K562 (cell line): ENCODE measurements around the gene POU2AF1.

Experiments
- MXI1 ChIP-seq: IDR thresholded peaks from 2 replicates; pipeline ENCODE4 v1.6.1; 2011; ENCODE audit warnings: low read depth, mild to moderate bottlenecking, improper control_type of control experiment, low read length
- TF ChIP-seq, protein P1 (sequence below), 3 experiments: IDR thresholded peaks in 2 of 3; conservative IDR thresholded peaks in 1 of 3; 2 replicates each; pipeline ENCODE4 v1.5.1; 2011 to 2012; ENCODE audit warnings: low read length in 3 of 3, mild to moderate bottlenecking in 3 of 3, control low read depth in 2 of 3, improper control_type of control experiment in 1 of 3, inconsistent platforms in 1 of 3, low read depth in 1 of 3, mixed read lengths in 1 of 3, moderate library complexity in 1 of 3; ENCODE audit not compliant: insufficient read depth in 2 of 3
- TF ChIP-seq, protein P2 (sequence below): fragments of 150-350 bp; conservative IDR thresholded peaks from 2 replicates; pipeline ENCODE4 v1.6.1; 2014; ENCODE audit warnings: low read length

DNA sequence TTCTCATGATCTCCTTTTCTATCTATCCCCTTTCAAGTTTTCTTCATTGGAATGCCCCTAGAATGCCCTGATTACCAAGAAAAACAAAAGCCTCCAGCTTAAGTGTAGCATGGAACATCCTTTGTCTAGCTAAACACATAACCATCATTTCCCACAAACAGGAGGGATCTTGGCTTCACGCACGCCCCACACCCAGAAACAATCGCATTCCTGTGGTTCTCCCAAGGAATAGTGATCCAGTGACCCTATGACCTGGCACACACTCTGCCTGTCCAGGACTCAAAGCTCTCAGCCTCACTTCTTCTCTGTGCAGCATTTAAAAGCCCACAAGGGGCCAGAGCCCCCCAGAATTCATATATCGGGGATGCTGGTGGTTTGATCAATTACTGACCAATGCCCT, 9.3 kb upstream of the POU2AF1 start:
- no peak for TF ChIP-seq MXI1
- TF ChIP-seq, protein P1, sequence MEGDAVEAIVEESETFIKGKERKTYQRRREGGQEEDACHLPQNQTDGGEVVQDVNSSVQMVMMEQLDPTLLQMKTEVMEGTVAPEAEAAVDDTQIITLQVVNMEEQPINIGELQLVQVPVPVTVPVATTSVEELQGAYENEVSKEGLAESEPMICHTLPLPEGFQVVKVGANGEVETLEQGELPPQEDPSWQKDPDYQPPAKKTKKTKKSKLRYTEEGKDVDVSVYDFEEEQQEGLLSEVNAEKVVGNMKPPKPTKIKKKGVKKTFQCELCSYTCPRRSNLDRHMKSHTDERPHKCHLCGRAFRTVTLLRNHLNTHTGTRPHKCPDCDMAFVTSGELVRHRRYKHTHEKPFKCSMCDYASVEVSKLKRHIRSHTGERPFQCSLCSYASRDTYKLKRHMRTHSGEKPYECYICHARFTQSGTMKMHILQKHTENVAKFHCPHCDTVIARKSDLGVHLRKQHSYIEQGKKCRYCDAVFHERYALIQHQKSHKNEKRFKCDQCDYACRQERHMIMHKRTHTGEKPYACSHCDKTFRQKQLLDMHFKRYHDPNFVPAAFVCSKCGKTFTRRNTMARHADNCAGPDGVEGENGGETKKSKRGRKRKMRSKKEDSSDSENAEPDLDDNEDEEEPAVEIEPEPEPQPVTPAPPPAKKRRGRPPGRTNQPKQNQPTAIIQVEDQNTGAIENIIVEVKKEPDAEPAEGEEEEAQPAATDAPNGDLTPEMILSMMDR (IDR thresholded peaks at IDR 0.05 in 2 of 3, conservative IDR thresholded peaks at IDR 0.05 in 1 of 3; ENCODE audit: insufficient read depth in 2 of 3, low read depth in 1 of 3, low read length in 3 of 3), result no peak
- TF ChIP-seq, protein P2, sequence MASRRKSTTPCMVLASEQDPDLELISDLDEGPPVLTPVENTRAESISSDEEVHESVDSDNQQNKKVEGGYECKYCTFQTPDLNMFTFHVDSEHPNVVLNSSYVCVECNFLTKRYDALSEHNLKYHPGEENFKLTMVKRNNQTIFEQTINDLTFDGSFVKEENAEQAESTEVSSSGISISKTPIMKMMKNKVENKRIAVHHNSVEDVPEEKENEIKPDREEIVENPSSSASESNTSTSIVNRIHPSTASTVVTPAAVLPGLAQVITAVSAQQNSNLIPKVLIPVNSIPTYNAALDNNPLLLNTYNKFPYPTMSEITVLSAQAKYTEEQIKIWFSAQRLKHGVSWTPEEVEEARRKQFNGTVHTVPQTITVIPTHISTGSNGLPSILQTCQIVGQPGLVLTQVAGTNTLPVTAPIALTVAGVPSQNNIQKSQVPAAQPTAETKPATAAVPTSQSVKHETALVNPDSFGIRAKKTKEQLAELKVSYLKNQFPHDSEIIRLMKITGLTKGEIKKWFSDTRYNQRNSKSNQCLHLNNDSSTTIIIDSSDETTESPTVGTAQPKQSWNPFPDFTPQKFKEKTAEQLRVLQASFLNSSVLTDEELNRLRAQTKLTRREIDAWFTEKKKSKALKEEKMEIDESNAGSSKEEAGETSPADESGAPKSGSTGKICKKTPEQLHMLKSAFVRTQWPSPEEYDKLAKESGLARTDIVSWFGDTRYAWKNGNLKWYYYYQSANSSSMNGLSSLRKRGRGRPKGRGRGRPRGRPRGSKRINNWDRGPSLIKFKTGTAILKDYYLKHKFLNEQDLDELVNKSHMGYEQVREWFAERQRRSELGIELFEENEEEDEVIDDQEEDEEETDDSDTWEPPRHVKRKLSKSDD, result no peak
